Mucosa of rectum (tissue), 2 donors: ENCODE measurements around the gene SLC9A6.
"Not testable (repeated sequence)": the region's sequence is repeated elsewhere in the genome, so short reads cannot be mapped to it uniquely, and the experiment has no call there.

Experiments
- H3K27ac ChIP-seq, 2 donors: one replicate each; pipeline ENCODE4 v1.7.0; 2013; ENCODE audit warnings: inconsistent platforms in 2 of 2, low read depth in 2 of 2, low read length in 2 of 2
- H3K27me3 ChIP-seq, 2 donors: one replicate each; pipeline ENCODE4 v1.7.0; 2013; ENCODE audit warnings: low read length in 2 of 2; ENCODE audit not compliant: control insufficient read depth in 2 of 2, insufficient read depth in 2 of 2
- H3K36me3 ChIP-seq, 2 donors: one replicate each; pipeline ENCODE4 v1.7.0; 2013; ENCODE audit warnings: low read length in 2 of 2; ENCODE audit not compliant: control insufficient read depth in 2 of 2, insufficient read depth in 2 of 2
- H3K4me1 ChIP-seq, 2 donors: one replicate each; pipeline ENCODE4 v1.7.0; 2013; ENCODE audit warnings: low read length in 2 of 2, mild to moderate bottlenecking in 1 of 2; ENCODE audit not compliant: control insufficient read depth in 2 of 2, insufficient read depth in 2 of 2
- H3K4me3 ChIP-seq, 2 donors: one replicate each; pipeline ENCODE4 v1.7.0; 2013; ENCODE audit warnings: low read length in 2 of 2
- H3K9ac ChIP-seq, 2 donors: one replicate each; pipeline ENCODE4 v1.7.0; 2013; ENCODE audit warnings: low read length in 2 of 2, low read depth in 1 of 2, mild to moderate bottlenecking in 1 of 2
- H3K9me3 ChIP-seq, 2 donors: one replicate each; pipeline ENCODE4 v1.7.0; 2013; ENCODE audit warnings: low read length in 2 of 2; ENCODE audit not compliant: control insufficient read depth in 2 of 2
- donor health status: healthy.
- donor health status: Normal muscosa, but diverticular disease.

Gene SLC9A6

DNA sequence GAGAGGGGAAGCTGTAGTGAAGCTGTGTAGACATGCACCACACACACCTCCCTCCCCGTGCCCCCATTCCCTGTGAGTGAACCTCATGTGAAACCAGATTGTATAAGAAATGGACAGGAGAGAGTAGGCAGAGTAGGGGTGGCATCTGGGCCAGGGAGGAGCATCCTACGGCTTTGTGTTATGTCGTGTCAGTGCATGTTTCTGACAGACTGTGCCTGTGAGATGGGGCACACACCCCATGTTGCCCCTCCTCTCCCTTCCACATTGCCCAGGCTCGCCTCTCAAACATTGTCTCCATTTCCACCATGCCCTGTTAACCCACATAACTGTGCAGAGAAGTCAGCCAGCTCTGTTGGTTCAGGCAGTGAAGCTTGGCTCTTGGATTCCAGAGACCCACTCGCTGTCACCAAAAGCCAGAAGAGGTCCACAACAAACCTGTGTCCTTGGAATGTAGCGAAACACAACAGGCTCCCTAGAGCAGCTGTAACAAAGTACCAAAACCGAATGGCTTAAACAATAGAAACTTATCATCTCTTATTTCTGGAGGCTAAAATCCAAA is 56.1 kb downstream of the SLC9A6 start:
- no peaks in the 10 kb centered on the region for H3K9me3 ChIP-seq
- H3K27ac ChIP-seq: no peak overlapping the region
- peaks cover 0 to 4% of the 10 kb centered on the region in 2 donors for H3K36me3 ChIP-seq
- H3K4me1 ChIP-seq: no peaks in the 10 kb centered on the region
- no peak overlapping the region for H3K4me3 ChIP-seq
- no peak overlapping the region for H3K9ac ChIP-seq
- H3K27me3 ChIP-seq: peaks cover 0 to 5% of the 10 kb centered on the region in 2 donors

- Histone ChIP-seq H3K27me3 (peaks cover 0 to 8% of the 10 kb centered on the region in 2 donors), H3K9ac (no peak overlapping the region), H3K4me3 (no peak overlapping the region), H3K9me3 (no peaks in the 10 kb centered on the region), H3K36me3 (peaks cover 0 to 4% of the 10 kb centered on the region in 2 donors), H3K27ac (no peak overlapping the region), H3K4me1 (no peaks in the 10 kb centered on the region)
Observed at GRCh38 chrX:136045008-136045407, 59.8 kb downstream of the SLC9A6 start.

GRCh38 chrX:136046295-136047015 is 61.2 kb downstream of the SLC9A6 start:
- H3K9me3 ChIP-seq: no peaks in the 10 kb centered on the region
- H3K27me3 ChIP-seq: peaks cover 0 to 8% of the 10 kb centered on the region in 2 donors
- no peaks in the 10 kb centered on the region for H3K4me1 ChIP-seq
- no peak overlapping the region for H3K27ac ChIP-seq
- H3K9ac ChIP-seq: no peak overlapping the region
- H3K4me3 ChIP-seq: no peak overlapping the region
- peaks cover 0 to 4% of the 10 kb centered on the region in 2 donors for H3K36me3 ChIP-seq

- H3K4me3 ChIP-seq: no peak overlapping the region
- H3K9ac ChIP-seq: no peak overlapping the region
- H3K36me3 ChIP-seq: peaks cover 0 to 4% of the 10 kb centered on the region in 2 donors
- no peaks in the 10 kb centered on the region for H3K9me3 ChIP-seq
- H3K27ac ChIP-seq: no peak overlapping the region
- no peaks in the 10 kb centered on the region for H3K4me1 ChIP-seq
- peaks cover 0 to 8% of the 10 kb centered on the region in 2 donors for H3K27me3 ChIP-seq
Observed at GRCh38 chrX:136047016-136047642, 61.9 kb downstream of the SLC9A6 start.

DNA sequence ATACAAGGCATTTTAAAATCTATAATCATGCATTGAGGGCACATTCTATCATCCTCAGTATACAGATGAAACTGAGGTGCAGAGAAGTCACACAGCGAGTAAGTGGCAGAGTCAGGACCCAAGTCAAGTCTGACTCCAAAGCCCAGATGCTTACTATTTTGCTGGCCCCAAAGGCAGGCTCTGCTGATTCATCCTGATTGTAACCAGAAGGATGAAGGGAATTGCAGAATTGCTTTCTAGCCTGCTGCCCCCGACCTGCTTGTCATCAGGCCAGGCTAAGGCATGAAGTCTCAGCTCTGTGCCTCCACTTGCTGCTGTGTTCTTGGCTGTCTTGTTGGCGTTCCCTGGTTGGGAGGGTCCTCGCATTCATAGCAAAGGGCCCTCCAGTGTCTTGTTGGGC is 62.7 kb downstream of the SLC9A6 start:
- H3K27ac ChIP-seq: no peak overlapping the region
- no peak overlapping the region for H3K4me3 ChIP-seq
- H3K9me3 ChIP-seq: no peaks in the 10 kb centered on the region
- H3K27me3 ChIP-seq: peaks cover 0 to 8% of the 10 kb centered on the region in 2 donors
- no peaks in the 10 kb centered on the region for H3K4me1 ChIP-seq
- no peak overlapping the region for H3K9ac ChIP-seq
- H3K36me3 ChIP-seq: peaks cover 0 to 4% of the 10 kb centered on the region in 2 donors

DNA sequence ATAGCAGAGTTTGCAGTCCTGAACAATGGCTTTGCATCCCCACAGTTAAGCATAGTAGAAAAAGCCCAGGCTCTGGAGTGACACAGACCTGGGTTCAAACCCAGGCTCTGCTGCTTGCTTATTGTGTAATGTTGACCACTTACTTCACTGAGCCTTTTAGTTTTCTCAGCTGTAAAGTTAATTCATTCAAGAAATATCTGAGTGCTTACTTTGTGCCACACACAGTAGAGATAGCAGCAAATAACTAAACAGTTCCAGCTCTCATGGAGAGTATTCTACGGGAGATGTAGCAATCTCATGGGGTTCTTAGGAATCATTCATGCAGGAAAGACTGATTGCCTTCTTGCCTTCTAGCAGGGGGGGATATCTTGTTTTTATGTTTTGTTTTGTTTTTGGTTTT is 63.2 kb downstream of the SLC9A6 start:
- H3K9me3 ChIP-seq: no peaks in the 10 kb centered on the region
- no peak overlapping the region for H3K27ac ChIP-seq
- H3K27me3 ChIP-seq: peaks cover 0 to 8% of the 10 kb centered on the region in 2 donors
- H3K4me1 ChIP-seq: no peaks in the 10 kb centered on the region
- H3K36me3 ChIP-seq: peaks cover 0 to 4% of the 10 kb centered on the region in 2 donors
- no peak overlapping the region for H3K4me3 ChIP-seq
- H3K9ac ChIP-seq: no peak overlapping the region

GRCh38 chrX:136049608-136050007 is 64.4 kb downstream of the SLC9A6 start:
- H3K27me3 ChIP-seq: peaks cover 0 to 3% of the 10 kb centered on the region in 2 donors
- no peak overlapping the region for H3K27ac ChIP-seq
- H3K9me3 ChIP-seq: no peaks in the 10 kb centered on the region
- H3K36me3 ChIP-seq: no peaks in the 10 kb centered on the region
- H3K9ac ChIP-seq: no peak overlapping the region
- H3K4me3 ChIP-seq: no peak overlapping the region
- H3K4me1 ChIP-seq: no peaks in the 10 kb centered on the region

GRCh38 chrX:136050875-136051274 is 65.6 kb downstream of the SLC9A6 start:
- not testable (repeated sequence) for H3K27me3 ChIP-seq, H3K27ac ChIP-seq, H3K36me3 ChIP-seq, H3K9me3 ChIP-seq, H3K4me1 ChIP-seq, H3K9ac ChIP-seq, H3K4me3 ChIP-seq

GRCh38 chrX:136051611-136052010 is 66.4 kb downstream of the SLC9A6 start:
- no peaks in the 10 kb centered on the region for H3K4me1 ChIP-seq
- H3K4me3 ChIP-seq: no peak overlapping the region
- no peaks in the 10 kb centered on the region for H3K9me3 ChIP-seq
- no peak overlapping the region for H3K27ac ChIP-seq
- no peaks in the 10 kb centered on the region for H3K36me3 ChIP-seq
- peaks cover 0 to 3% of the 10 kb centered on the region in 2 donors for H3K27me3 ChIP-seq
- no peak overlapping the region for H3K9ac ChIP-seq

- Histone ChIP-seq H3K4me3 (no peak overlapping the region), H3K27me3 (peaks cover 0 to 2% of the 10 kb centered on the region in 2 donors), H3K9me3 (no peaks in the 10 kb centered on the region), H3K9ac (no peak overlapping the region), H3K36me3 (no peaks in the 10 kb centered on the region), H3K4me1 (no peaks in the 10 kb centered on the region), H3K27ac (peak overlapping the region; percentile 38 to 67)
Observed at GRCh38 chrX:136055651-136056221, 70.5 kb downstream of the SLC9A6 start.
